Karpas-422 (cell line): Measurements from ENCODE around the gene OGFR. TPM values are rescaled to one million over a fixed set of nuclear protein-coding genes. Genes with fewer than 3 reads are reported as not detected.

Experiments used
- DNase-seq: peaks from one replicate; pipeline ENCODE4 v3.0.0-alpha.2; 2015
- H2AFZ ChIP-seq: fragments of 200-600 bp; sonication (generic); 2 replicates; pipeline ENCODE4 v1.6.1; 2014; ENCODE audit warnings: antibody characterized with exemption, low read length, mixed read lengths
- H3K27ac ChIP-seq: fragments of 200-600 bp; sonication (generic); 2 replicates; pipeline ENCODE4 v1.5.1; 2014; ENCODE audit warnings: mild to moderate bottlenecking, low read length, moderate library complexity
- H3K27me3 ChIP-seq: fragments of 200-600 bp; sonication (generic); 2 replicates; pipeline ENCODE4 v1.6.1; 2014; ENCODE audit warnings: low read length, mixed read lengths
- H3K36me3 ChIP-seq: fragments of 200-600 bp; sonication (generic); 2 replicates; pipeline ENCODE4 v1.6.1; 2014; ENCODE audit warnings: low read length, mixed read lengths; ENCODE audit not compliant: insufficient read depth
- H3K4me1 ChIP-seq: fragments of 200-600 bp; sonication (generic); 2 replicates; pipeline ENCODE4 v1.6.1; 2014; ENCODE audit warnings: mild to moderate bottlenecking, low read length, mixed read lengths
- H3K4me2 ChIP-seq: fragments of 200-600 bp; sonication (generic); 2 replicates; pipeline ENCODE4 v1.6.1; 2014; ENCODE audit warnings: low read length, low read depth, mild to moderate bottlenecking; ENCODE audit not compliant: poor library complexity, severe bottlenecking
- H3K4me3 ChIP-seq: fragments of 200-600 bp; sonication (generic); 2 replicates; pipeline ENCODE4 v1.5.1; 2014; ENCODE audit warnings: mild to moderate bottlenecking, antibody characterized with exemption, low read length, mixed read lengths
- H3K79me2 ChIP-seq: fragments of 200-600 bp; sonication (generic); 2 replicates; pipeline ENCODE4 v1.6.1; 2014; ENCODE audit warnings: mild to moderate bottlenecking, low read length, mixed read lengths
- H3K9ac ChIP-seq: fragments of 200-600 bp; sonication (generic); 2 replicates; pipeline ENCODE4 v1.6.0; 2014; ENCODE audit warnings: low read length
- H3K9me2 ChIP-seq: fragments of 200-600 bp; sonication (generic), shearing (Covaris generic); replicated peaks from 2 replicates; pipeline ENCODE4 v1.6.0; 2014; ENCODE audit warnings: mild to moderate bottlenecking, low read length, moderate library complexity; ENCODE audit not compliant: insufficient read depth
- H3K9me3 ChIP-seq: fragments of 300-700, 200-600 bp; sonication (generic); 2 replicates; pipeline ENCODE4 v1.6.1; 2014; ENCODE audit warnings: low read length, mixed read lengths
- H4K20me1 ChIP-seq: fragments of 200-600 bp; sonication (generic); 2 replicates; pipeline ENCODE4 v1.6.1; 2014; ENCODE audit warnings: mild to moderate bottlenecking, antibody characterized with exemption, low read length, low read depth; ENCODE audit not compliant: insufficient read depth
- total RNA-seq: library from RNA; depleted of rRNA; stranded (reverse); fragments of >200 nt; shearing (Covaris generic); gene quantifications from 2 replicates; pipeline ENCODE4 v1.2.3, GENCODE V29; 2014; ENCODE audit warnings: low replicate concordance

Gene OGFR
- total RNA-seq, 1 experiment from 2014 or later = 23.8 TPM

DNA sequence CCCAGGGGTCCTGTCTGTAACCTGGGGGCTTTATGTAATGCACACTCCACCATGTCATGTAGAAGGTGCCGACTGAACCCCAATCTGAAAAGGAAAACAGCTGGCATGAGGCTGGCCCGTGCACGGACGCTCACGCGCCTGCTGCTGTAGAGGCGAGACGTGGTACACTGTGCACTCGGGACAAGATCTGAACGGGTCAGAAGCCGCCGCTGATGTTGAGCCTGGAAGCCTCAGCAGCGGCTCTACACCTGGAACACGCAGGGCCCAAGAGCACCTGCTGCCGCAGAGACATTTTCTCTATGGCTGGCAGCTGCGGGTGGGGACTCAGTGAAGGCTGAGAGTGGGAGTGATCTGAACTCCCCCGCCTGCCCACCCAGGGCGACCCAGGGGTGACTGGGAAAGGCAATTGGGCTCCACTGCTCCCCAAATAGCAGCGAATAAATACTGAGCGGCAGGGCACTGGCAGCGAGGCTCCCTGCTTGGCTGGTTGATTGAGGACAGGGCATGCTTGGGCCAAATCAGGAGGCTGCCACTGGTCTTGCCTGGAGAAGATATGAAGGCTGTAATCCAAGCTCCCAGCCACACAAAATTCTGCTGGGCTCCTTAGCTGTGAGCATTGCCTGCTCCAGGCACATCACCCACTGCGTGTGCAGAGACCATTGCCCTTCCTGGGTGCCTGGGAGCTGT, 2.5 kb upstream of the OGFR start:
- Histone ChIP-seq H3K27ac (no peak overlapping the region), H3K9ac (no peak overlapping the region), H3K79me2 (peaks cover 24% of the 10 kb centered on the region), H3K9me2 (no peaks in the 10 kb centered on the region), H2AFZ (no peak overlapping the region), H3K4me2 (no peak overlapping the region), H3K36me3 (peaks cover 15% of the 10 kb centered on the region), H3K9me3 (no peaks in the 10 kb centered on the region), H3K4me3 (no peak overlapping the region), H4K20me1 (peaks cover 18% of the 10 kb centered on the region), H3K4me1 (peaks cover 28% of the 10 kb centered on the region), H3K27me3 (no peaks in the 10 kb centered on the region)
- peak; percentile 40 for DNase-seq

DNA sequence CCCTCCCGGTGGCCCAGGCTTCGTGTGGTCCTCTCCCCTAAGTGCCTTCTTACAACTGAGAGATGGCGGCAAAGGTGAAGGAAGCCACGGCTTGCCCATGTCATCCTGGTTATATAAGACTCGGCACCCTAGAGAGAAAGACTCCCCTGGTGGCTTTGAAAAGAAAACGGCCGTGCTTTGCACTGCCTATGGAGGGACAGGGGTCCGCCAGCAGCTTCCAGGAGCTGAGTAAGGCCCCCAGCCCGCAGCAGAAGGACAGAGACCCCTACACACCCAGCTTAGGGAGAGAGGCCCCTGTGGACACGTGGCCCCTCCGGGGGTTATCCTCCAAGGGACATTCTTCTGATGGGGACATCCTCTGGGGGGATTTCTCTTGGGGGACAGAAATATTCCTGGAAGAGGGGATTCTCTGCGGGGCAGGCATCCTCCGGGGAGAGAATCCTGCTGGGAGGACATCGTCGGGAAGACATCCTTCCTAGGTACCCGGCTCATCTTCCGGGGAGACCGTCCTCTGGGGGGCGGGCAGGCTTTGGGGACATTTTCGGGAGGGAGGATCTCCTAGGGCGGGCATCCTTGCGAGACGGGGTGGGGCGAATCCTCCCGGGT, 511 bp upstream of the OGFR start:
- Histone ChIP-seq H3K4me2 (peak overlapping the region; percentile 81), H3K9ac (peak overlapping the region; percentile 95), H3K4me3 (peak overlapping the region; percentile 64), H3K27ac (peak overlapping the region; percentile 69), H3K4me1 (peaks cover 32% of the 10 kb centered on the region), H3K36me3 (peaks cover 9% of the 10 kb centered on the region), H4K20me1 (peaks cover 32% of the 10 kb centered on the region), H3K79me2 (peaks cover 23% of the 10 kb centered on the region), H3K9me3 (no peaks in the 10 kb centered on the region), H3K9me2 (no peaks in the 10 kb centered on the region), H2AFZ (peak overlapping the region; percentile 69; the same call in 1 of the 2 replicates), H3K27me3 (no peaks in the 10 kb centered on the region)
- DNase-seq = peak; percentile 75

DNA sequence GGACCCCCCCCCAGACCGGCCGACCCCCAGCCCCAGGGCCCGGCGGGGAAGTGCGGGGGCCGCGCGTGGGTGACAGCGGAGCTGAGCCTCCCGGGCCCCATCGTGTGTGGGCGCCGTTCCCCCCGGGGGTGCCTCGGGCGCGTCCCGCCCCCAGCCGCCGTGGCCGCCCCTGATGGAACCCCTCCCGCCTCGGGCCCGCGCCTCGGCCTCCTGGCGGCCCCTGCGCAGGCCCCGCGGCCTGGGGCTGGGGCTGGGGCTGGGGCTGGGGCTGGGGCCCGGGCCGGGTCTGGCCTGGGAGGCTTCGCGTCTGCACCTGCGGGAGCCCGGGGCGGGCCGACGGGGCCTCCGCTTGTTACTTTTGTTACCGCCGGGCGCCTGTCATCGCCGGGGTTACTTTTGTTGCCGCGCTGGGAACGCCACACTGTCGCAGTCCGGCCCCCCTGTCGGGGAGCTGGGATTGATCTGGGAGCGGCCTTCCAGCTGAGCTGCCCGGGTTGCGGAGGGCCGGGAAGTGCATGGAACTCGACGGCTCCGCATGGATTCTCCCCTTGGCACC, 598 bp downstream of the OGFR start:
- H3K79me2 ChIP-seq = peaks cover 23% of the 10 kb centered on the region
- no peaks in the 10 kb centered on the region for H3K9me2 ChIP-seq
- peaks cover 40% of the 10 kb centered on the region for H4K20me1 ChIP-seq
- peak overlapping the region; percentile 99 for H3K4me2 ChIP-seq
- no peak overlapping the region for H2AFZ ChIP-seq
- peaks cover 32% of the 10 kb centered on the region for H3K4me1 ChIP-seq
- H3K36me3 ChIP-seq = peaks cover 13% of the 10 kb centered on the region
- no peaks in the 10 kb centered on the region for H3K9me3 ChIP-seq
- peak; percentile 61 for DNase-seq
- peak overlapping the region; percentile 95 for H3K9ac ChIP-seq
- peak overlapping the region; percentile 69 for H3K27ac ChIP-seq
- H3K4me3 ChIP-seq = peak overlapping the region; percentile 90
- H3K27me3 ChIP-seq = no peaks in the 10 kb centered on the region

DNA sequence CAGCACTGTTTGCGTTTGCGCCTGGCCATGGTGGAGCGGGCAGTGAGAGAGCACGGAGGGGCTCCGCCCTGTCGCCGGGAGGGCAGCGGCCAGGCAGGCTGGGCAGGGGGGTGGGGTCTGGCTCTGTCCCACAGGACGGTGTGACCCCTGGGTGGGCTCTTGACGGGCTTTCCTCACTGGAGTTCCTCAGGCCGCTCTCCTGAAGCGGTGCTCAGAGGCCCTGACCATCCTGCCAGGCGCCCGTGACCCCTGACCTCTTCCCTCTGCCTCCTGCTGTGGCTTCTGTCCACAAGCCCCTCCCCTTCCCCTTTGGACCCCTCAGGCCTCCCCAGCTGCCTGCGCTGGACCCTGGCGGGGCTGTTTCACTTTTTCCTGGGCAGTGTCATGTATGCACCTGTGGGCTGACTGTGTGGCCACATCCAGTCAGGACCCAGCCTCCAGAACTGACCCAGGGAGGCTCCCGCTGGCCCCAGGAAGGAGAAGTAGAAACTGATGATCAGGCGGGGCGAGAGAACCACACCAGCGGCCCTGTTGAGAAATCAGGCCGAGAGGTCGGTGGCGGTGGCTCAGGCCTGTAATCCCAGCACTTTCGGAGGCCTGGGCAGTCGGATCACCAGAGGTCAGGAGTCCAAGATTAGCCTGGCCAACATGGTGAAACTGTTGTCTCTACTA, 1.2 kb downstream of the OGFR start:
- H3K79me2 ChIP-seq = peaks cover 23% of the 10 kb centered on the region

GRCh38 chr20:62806383-62807050, 1.9 kb downstream of the OGFR start:
- Histone ChIP-seq H3K27ac (peak overlapping the region; percentile 69; the same call in 1 of the 2 replicates), H3K9ac (peak overlapping the region; percentile 95), H2AFZ (no peak overlapping the region), H3K36me3 (peaks cover 14% of the 10 kb centered on the region), H3K79me2 (peaks cover 23% of the 10 kb centered on the region), H4K20me1 (peaks cover 40% of the 10 kb centered on the region), H3K4me3 (peak overlapping the region; percentile 90), H3K9me2 (no peaks in the 10 kb centered on the region), H3K9me3 (no peaks in the 10 kb centered on the region), H3K4me2 (peak overlapping the region; percentile 99), H3K27me3 (no peaks in the 10 kb centered on the region), H3K4me1 (peaks cover 32% of the 10 kb centered on the region)
- DNase-seq = no peak

More for the DNA sequence above, 1.2 kb downstream of the OGFR start:
- Histone ChIP-seq H3K4me1 (peaks cover 32% of the 10 kb centered on the region), H3K9me3 (no peaks in the 10 kb centered on the region), H3K36me3 (peaks cover 14% of the 10 kb centered on the region), H3K4me3 (peak overlapping the region; percentile 90), H4K20me1 (peaks cover 40% of the 10 kb centered on the region), H2AFZ (no peak overlapping the region), H3K9ac (peak overlapping the region; percentile 95), H3K4me2 (peak overlapping the region; percentile 99), H3K27ac (peak overlapping the region; percentile 69; the same call in 1 of the 2 replicates), H3K27me3 (no peaks in the 10 kb centered on the region), H3K9me2 (no peaks in the 10 kb centered on the region)
- no peak for DNase-seq

GRCh38 chr20:62807444-62808210, 3.0 kb downstream of the OGFR start:
- H3K36me3 ChIP-seq = peaks cover 14% of the 10 kb centered on the region
- H3K27me3 ChIP-seq = no peaks in the 10 kb centered on the region
- peaks cover 23% of the 10 kb centered on the region for H3K79me2 ChIP-seq
- 0 out of 2 replicates have a peak overlapping the region, but pooled peaks have one; percentile 69 for H3K27ac ChIP-seq
- H2AFZ ChIP-seq = no peak overlapping the region
- H3K9me3 ChIP-seq = no peaks in the 10 kb centered on the region
- peaks cover 40% of the 10 kb centered on the region for H4K20me1 ChIP-seq
- peak overlapping the region; percentile 99 for H3K4me2 ChIP-seq
- H3K9ac ChIP-seq = peak overlapping the region; percentile 95; the same call in 1 of the 2 replicates
- no peaks in the 10 kb centered on the region for H3K9me2 ChIP-seq
- no peak overlapping the region; the same call in 1 of the 2 replicates for H3K4me3 ChIP-seq
- peaks cover 32% of the 10 kb centered on the region for H3K4me1 ChIP-seq
- DNase-seq = peak; percentile 40

DNA sequence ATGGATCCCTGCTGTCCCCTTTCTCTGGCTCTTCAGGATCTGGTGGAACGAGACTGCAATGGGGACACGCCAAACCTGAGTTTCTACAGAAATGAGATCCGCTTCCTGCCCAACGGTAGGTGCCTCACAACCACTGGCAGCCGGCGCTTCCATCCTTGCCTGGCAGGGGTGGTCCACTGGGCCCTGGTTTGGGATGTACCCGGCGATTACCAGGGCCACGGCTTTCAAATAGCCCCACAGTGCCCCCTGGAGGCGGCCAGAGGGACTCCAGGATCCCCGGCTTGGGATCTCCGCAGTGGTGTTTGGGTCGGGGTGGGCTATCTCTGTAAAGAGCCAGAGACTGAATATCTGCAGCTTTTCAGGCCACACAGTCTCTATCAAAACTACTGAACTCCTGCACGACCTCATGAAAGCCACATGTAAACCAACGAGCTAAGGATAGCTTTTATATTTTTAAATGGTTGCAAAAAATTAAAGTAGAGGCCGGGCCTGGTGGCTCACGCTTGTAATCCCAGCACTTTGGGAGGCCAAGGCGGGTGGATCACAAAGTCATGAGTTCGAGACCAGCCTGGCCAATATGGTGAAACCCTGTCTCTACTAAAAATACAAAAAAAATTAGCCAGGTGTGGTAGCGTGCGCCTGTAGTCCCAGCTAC, 3.7 kb downstream of the OGFR start:
- Histone ChIP-seq H3K27me3 (no peaks in the 10 kb centered on the region), H3K9me3 (no peaks in the 10 kb centered on the region), H3K36me3 (peaks cover 14% of the 10 kb centered on the region), H3K27ac (no peak overlapping the region), H3K4me2 (no peak overlapping the region), H3K4me3 (no peak overlapping the region), H3K9me2 (no peaks in the 10 kb centered on the region), H3K4me1 (peaks cover 32% of the 10 kb centered on the region), H3K9ac (no peak overlapping the region), H4K20me1 (peaks cover 40% of the 10 kb centered on the region), H3K79me2 (peaks cover 23% of the 10 kb centered on the region), H2AFZ (no peak overlapping the region)
- DNase-seq = peak; percentile 85
